DOHH2 (cell line): ENCODE measurements around the gene ROCK2.

Experiments
- CTCF ChIP-seq: fragments of 200-600 bp; sonication (generic); IDR thresholded peaks from one replicate; pipeline ENCODE4 v1.5.1; 2014; ENCODE audit warnings: antibody characterized with exemption, mild to moderate bottlenecking, low read depth, low read length; ENCODE audit not compliant: poor library complexity, severe bottlenecking
- EZH2phosphoT487 ChIP-seq: fragments of 200-600 bp; sonication (generic); IDR thresholded peaks from 2 replicates; pipeline ENCODE4 v1.6.1; 2017; ENCODE audit warnings: borderline replicate concordance, mild to moderate bottlenecking, antibody characterized with exemption, low read length, moderate library complexity, mixed read lengths

GRCh38 chr2:11237122-11237521 lies 107.3 kb downstream of the ROCK2 start:
- TF ChIP-seq CTCF, result no peak
- no peak for TF ChIP-seq EZH2phosphoT487
